CD4-positive, alpha-beta T cell treated with Interleukin-4 for 1 hour (primary cell): ENCODE data around the gene BLOC1S1.
"Not testable (repeated sequence)": the region's sequence is repeated elsewhere in the genome, so short reads cannot be mapped to it uniquely, and the experiment has no call there.

Source experiments
- DNase-seq, 2 donors: peaks; one replicate each; pipeline ENCODE4 v3.0.0-alpha.2; 2020 to 2022

BLOC1S1 gene

GRCh38 chr12:55746174-55746912 lies 30.5 kb downstream of the BLOC1S1 start:
- no peak for DNase-seq

DNA sequence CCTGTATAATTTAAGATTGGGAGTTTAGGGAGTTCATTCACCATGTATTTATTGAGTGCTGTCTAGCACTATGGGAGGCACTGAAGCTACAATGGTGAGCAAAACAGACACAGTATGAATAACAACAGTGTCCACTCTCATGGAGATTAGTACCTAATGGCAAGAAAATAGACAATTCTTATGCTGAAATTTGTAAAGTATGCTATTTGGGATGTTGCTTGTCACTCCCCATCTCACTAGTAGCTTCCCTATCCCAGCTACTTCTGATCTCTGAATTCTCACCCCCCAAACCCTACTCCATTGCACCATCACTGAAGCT lies 31.0 kb downstream of the BLOC1S1 start:
- DNase-seq, result no peak

DNA sequence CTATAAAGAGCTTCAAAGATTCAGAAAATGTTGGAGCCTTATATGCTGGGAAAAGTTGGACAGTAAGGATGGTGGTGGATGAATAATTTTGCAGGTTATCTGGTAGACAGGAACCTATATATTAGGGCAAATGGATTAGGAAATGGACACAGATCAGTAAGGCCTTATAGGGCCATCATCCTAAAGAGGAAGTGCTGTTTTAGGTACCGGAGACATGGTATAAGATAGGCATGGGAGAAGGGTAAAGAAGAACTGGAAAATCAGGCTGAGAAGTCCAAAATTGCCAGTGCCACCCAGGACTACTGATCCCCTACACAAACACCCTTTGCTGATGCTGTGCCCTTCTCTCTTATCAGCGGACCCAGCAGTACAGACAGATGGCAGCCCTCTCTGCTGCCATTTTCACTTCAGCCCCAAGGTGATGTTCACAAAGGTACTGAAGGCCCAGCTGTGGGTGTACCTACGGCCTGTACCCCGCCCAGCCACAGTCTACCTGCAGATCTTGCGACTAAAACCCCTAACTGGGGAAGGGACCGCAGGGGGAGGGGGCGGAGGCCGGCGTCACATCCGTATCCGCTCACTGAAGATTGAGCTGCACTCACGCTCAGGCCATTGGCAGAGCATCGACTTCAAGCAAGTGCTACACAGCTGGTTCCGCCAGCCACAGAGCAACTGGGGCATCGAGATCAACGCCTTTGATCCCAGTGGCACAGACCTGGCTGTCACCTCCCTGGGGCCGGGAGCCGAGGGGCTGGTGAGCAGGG lies 32.6 kb downstream of the BLOC1S1 start:
- DNase-seq, result no peak

DNA sequence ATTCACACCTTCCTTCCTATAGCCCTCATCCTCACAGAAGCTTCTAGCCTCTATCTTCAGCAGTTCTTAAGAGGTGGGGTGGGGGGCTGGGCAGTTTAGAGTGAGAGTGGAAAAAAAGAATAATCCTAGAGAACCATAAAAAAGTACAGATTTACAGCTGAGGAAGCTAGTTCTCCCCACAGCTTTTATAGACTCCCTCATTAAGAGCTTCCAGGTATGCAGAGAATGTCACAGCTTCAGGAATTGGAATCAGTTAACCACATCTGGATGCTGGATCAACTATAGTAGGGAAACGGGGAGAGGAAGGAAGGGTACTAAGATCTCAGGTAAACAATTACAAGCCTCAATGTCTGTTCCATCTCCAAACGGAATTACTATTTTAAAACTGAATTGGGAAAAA lies 39.4 kb downstream of the BLOC1S1 start:
- DNase-seq, result no peak

DNA sequence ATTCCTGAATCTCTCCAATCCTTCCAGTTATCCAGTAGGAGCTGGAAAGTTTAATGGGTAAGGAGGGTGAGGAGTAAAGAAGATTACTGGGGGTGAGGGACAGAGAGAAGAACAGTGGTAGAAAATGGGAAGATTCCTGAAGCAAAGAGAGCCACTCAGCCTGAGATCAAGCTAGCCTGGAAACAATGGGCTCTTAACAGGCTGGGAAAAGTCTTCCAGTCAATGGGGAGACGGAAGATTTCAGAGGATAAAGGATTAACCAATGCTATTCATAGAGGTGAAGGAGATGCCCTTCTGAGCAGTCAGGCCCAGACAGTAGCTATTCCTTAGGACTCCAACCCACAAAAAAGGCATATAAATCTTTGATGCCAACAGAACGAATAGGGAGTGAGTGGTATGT lies 41.9 kb downstream of the BLOC1S1 start:
- no peak for DNase-seq

DNA sequence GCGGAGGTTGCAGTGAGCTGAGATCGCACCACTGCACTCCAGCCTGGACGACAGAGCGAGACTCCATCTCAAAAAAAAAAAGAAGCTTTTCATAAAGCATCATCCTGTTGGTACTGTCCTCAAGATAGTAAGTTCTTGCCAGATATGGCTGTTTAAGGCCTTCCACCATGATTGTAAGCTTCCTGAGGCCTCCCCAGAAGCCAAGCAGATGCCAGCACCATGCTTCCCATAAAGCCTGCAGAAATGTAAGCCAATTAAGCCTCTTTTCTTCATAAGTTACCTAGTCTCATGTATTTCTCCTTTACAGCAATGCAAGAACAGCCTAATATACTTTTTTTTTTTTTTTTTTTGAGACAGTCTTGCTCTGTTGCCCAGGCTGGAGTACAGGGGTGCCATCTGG lies 42.7 kb downstream of the BLOC1S1 start:
- not testable (repeated sequence) for DNase-seq

DNA sequence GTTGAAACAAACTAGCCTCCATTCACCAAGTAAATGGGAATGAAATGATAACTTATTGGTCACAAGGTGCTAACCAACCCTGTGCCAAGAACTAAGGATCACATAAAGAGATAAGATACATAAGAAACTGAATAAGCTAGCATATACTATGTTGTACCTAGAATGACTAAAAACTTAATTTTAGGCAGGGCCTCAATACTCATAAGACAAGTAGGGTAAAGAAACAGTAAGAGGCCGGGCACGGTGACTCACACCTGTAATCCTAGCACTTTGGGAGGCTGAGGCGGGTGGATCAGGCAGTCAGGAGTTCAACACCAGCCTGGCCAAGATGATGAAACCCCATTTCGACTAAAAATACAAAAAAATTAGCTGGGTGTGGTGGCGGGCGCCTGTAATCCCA lies 44.8 kb downstream of the BLOC1S1 start:
- DNase-seq, result no peak

GRCh38 chr12:55762646-55763045 lies 46.8 kb downstream of the BLOC1S1 start:
- DNase-seq, result no peak

GRCh38 chr12:55765736-55766290 lies 50.0 kb downstream of the BLOC1S1 start:
- no peak for DNase-seq

GRCh38 chr12:55767156-55767555 lies 51.3 kb downstream of the BLOC1S1 start:
- no peak for DNase-seq
